Nephron (organoid): ENCODE measurements around the gene SLC25A30.

Source experiments
- H3K27ac Mint-ChIP-seq, 3 experiments: 2 replicates each; pipeline ENCODE4 v1.8.0; 2020; ENCODE audit warnings: mixed read lengths in 3 of 3, mild to moderate bottlenecking in 2 of 3, moderate library complexity in 1 of 3
- H3K27me3 Mint-ChIP-seq: 2 replicates; pipeline ENCODE4 v1.8.0; 2021; ENCODE audit warnings: low read depth, mild to moderate bottlenecking, moderate library complexity, mixed read lengths
- H3K36me3 Mint-ChIP-seq: 2 replicates; pipeline ENCODE4 v1.8.0; 2020; ENCODE audit warnings: low read depth, mixed read lengths
- H3K4me1 Mint-ChIP-seq: 2 replicates; pipeline ENCODE4 v1.8.0; 2020; ENCODE audit warnings: mixed read lengths
- H3K4me3 Mint-ChIP-seq, 3 experiments: 2 replicates each; pipeline ENCODE4 v1.8.0; 2020; ENCODE audit warnings: mild to moderate bottlenecking in 3 of 3, mixed read lengths in 3 of 3, moderate library complexity in 2 of 3
- H3K9me3 Mint-ChIP-seq: 2 replicates; pipeline ENCODE4 v1.8.0; 2020; ENCODE audit warnings: mixed read lengths
- TF ChIP-seq, protein P1 (sequence below), 3 experiments: fragments of 200-600 bp; sonication (generic); IDR thresholded peaks; one replicate each; pipeline ENCODE4 v1.5.0; 2021; ENCODE audit warnings: antibody characterized with exemption in 3 of 3; ENCODE audit not compliant: unreplicated experiment in 3 of 3

Gene SLC25A30

DNA sequence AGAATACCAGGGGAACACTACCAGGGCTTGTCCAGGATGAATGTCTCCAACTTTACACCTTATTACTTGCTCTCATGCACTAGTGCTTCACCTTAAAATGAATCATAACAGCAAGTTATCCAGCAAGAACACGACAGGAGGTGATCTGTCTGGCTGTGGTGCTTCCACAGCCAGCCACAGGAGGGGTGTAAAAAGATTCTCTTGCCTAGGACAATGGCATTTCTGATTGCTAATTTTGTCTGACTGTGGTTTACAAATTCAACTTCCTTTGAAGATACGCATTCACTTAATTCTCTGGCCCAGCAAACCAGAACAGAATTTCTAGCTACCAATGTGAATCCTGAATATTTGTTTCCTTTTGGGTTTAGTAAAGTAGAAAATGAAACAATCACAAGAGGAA lies 23.5 kb upstream of the SLC25A30 start:
- H3K9me3 Mint-ChIP-seq: no peaks in the 10 kb centered on the region
- peaks cover 18% of the 10 kb centered on the region for H3K4me1 Mint-ChIP-seq

GRCh38 chr13:45439781-45440462 lies 21.7 kb upstream of the SLC25A30 start:
- Mint-ChIP-seq H3K27ac (peak overlapping the region in 1 of 3 experiments; percentile 50), H3K9me3 (no peaks in the 10 kb centered on the region), H3K4me3 (no peak overlapping the region), H3K27me3 (peaks cover 9% of the 10 kb centered on the region), H3K36me3 (no peaks in the 10 kb centered on the region), H3K4me1 (peaks cover 18% of the 10 kb centered on the region)
- TF ChIP-seq, protein P1, sequence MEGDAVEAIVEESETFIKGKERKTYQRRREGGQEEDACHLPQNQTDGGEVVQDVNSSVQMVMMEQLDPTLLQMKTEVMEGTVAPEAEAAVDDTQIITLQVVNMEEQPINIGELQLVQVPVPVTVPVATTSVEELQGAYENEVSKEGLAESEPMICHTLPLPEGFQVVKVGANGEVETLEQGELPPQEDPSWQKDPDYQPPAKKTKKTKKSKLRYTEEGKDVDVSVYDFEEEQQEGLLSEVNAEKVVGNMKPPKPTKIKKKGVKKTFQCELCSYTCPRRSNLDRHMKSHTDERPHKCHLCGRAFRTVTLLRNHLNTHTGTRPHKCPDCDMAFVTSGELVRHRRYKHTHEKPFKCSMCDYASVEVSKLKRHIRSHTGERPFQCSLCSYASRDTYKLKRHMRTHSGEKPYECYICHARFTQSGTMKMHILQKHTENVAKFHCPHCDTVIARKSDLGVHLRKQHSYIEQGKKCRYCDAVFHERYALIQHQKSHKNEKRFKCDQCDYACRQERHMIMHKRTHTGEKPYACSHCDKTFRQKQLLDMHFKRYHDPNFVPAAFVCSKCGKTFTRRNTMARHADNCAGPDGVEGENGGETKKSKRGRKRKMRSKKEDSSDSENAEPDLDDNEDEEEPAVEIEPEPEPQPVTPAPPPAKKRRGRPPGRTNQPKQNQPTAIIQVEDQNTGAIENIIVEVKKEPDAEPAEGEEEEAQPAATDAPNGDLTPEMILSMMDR (IDR thresholded peaks at IDR 0.05; ENCODE audit: unreplicated experiment in 3 of 3): no peak

More for the DNA sequence above, 23.5 kb upstream of the SLC25A30 start:
- TF ChIP-seq, protein P1 (IDR thresholded peaks at IDR 0.05; ENCODE audit: unreplicated experiment in 3 of 3): peak in 1 of 3 experiments; percentile 15
- Mint-ChIP-seq H3K4me3 (no peak overlapping the region), H3K27ac (no peak overlapping the region), H3K36me3 (no peaks in the 10 kb centered on the region), H3K27me3 (peaks cover 8% of the 10 kb centered on the region)

GRCh38 chr13:45439008-45439407 lies 20.8 kb upstream of the SLC25A30 start:
- Mint-ChIP-seq H3K4me1 (peaks cover 18% of the 10 kb centered on the region), H3K27ac (no peak overlapping the region), H3K4me3 (no peak overlapping the region), H3K27me3 (peaks cover 9% of the 10 kb centered on the region), H3K9me3 (no peaks in the 10 kb centered on the region), H3K36me3 (no peaks in the 10 kb centered on the region)
- TF ChIP-seq, protein P1 (IDR thresholded peaks at IDR 0.05; ENCODE audit: unreplicated experiment in 3 of 3): no peak

DNA sequence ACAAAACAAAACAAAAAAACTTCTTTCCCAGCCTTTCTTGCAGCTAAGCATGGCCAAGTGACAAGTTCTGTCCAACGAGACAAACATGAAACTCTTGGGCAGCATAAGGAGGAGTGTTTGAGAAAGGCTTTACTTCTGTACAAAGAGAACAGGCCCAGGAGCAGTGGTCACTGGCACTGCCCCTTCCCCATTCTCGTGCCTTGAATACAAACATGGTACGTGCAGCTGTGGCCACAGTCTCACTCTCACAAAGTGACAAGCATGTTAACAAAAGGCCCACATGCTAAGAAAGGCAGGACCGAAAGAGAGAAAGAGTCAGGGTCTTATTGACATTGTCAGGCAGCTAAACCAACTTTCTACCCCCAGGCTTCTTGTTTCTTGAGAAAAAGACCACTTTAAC lies 19.8 kb upstream of the SLC25A30 start:
- TF ChIP-seq, protein P1 (IDR thresholded peaks at IDR 0.05; ENCODE audit: unreplicated experiment in 3 of 3): no peak
- peaks cover 24% of the 10 kb centered on the region for H3K4me1 Mint-ChIP-seq
- no peaks in the 10 kb centered on the region for H3K9me3 Mint-ChIP-seq
- H3K27me3 Mint-ChIP-seq: peaks cover 9% of the 10 kb centered on the region
- no peaks in the 10 kb centered on the region for H3K36me3 Mint-ChIP-seq
- H3K4me3 Mint-ChIP-seq: no peak overlapping the region
- H3K27ac Mint-ChIP-seq: no peak overlapping the region

GRCh38 chr13:45436953-45437352 lies 18.8 kb upstream of the SLC25A30 start:
- Mint-ChIP-seq H3K9me3 (no peaks in the 10 kb centered on the region), H3K4me1 (peaks cover 23% of the 10 kb centered on the region), H3K4me3 (no peak overlapping the region), H3K27me3 (peaks cover 9% of the 10 kb centered on the region), H3K27ac (no peak overlapping the region), H3K36me3 (no peaks in the 10 kb centered on the region)
- TF ChIP-seq, protein P1 (IDR thresholded peaks at IDR 0.05; ENCODE audit: unreplicated experiment in 3 of 3): no peak

DNA sequence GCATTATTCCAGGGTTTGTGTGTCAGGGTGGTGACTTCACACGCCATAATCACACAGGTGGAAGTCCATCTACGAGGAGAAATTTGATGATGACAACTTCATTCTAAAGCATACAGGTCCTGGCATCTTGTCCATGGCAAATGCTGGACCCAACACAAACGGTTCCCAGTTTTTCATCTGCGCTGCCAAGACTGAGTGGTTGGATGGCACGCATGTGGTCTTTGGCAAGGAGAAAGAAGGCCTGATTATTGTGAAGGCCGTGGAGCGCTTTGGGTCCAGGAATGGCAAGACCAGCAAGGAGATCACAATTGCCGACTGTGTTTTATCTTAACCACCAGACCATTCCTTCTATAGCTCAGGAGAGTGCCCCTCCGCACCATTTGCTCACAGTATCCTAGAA lies 18.2 kb upstream of the SLC25A30 start:
- Mint-ChIP-seq H3K4me3 (no peak overlapping the region), H3K4me1 (peaks cover 17% of the 10 kb centered on the region)

More for the DNA sequence above, 18.2 kb upstream of the SLC25A30 start:
- TF ChIP-seq, protein P1 (IDR thresholded peaks at IDR 0.05; ENCODE audit: unreplicated experiment in 3 of 3): no peak
- no peaks in the 10 kb centered on the region for H3K36me3 Mint-ChIP-seq
- H3K27me3 Mint-ChIP-seq: peaks cover 9% of the 10 kb centered on the region
- H3K9me3 Mint-ChIP-seq: no peaks in the 10 kb centered on the region
- no peak overlapping the region for H3K27ac Mint-ChIP-seq
